ENCODE data around the gene CACNA1E. TPM values are rescaled to one million over a fixed set of nuclear protein-coding genes. Genes with fewer than 3 reads are reported as not detected.

CACNA1E gene
- total RNA-seq, 4 donors from 2014 or later, result 0.09 to 0.19 TPM; not detected in 2

DNA sequence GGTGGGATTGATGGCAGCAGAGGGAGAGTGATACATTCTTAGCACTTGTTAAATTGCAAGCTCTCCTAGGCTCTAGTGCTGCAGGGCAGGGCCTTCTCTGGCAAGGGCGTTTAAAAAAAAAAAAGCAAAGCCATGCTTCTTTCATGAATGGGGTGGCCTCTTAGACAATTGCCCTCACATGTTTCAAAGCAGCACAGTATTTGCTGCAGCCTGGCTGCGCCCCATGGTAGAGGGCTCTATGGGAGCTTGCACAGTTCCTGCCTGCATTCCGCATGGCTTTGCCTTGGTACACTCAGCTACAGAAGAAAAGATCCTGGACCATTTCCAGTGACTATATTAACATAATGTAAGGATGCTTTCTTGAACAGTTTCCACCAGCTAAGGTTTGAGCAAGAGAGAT, 311.0 kb downstream of the CACNA1E start:
- intact Hi-C loops (cut with DNase I), result no loop called here
- H3K4me3 ChIP-seq, result no peak overlapping the region
- 38 to 72% methylated on average over 3 of the region's 3 CpGs for WGBS, 2 donors
- H3K36me3 ChIP-seq, result no peaks in the 10 kb centered on the region
- no peaks in the 10 kb centered on the region for H3K4me1 ChIP-seq
- TF ChIP-seq, protein P1, sequence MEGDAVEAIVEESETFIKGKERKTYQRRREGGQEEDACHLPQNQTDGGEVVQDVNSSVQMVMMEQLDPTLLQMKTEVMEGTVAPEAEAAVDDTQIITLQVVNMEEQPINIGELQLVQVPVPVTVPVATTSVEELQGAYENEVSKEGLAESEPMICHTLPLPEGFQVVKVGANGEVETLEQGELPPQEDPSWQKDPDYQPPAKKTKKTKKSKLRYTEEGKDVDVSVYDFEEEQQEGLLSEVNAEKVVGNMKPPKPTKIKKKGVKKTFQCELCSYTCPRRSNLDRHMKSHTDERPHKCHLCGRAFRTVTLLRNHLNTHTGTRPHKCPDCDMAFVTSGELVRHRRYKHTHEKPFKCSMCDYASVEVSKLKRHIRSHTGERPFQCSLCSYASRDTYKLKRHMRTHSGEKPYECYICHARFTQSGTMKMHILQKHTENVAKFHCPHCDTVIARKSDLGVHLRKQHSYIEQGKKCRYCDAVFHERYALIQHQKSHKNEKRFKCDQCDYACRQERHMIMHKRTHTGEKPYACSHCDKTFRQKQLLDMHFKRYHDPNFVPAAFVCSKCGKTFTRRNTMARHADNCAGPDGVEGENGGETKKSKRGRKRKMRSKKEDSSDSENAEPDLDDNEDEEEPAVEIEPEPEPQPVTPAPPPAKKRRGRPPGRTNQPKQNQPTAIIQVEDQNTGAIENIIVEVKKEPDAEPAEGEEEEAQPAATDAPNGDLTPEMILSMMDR (IDR thresholded peaks at IDR 0.05), result no peak
- no peak for TF ChIP-seq POLR2A (IDR thresholded peaks at IDR 0.05)
- H3K27ac ChIP-seq, result no peak overlapping the region
- peaks cover 0 to 7% (median 0%) of the 10 kb centered on the region in 4 donors for H3K27me3 ChIP-seq
- peaks cover 0 to 4% (median 0%) of the 10 kb centered on the region in 3 donors for H3K9me3 ChIP-seq
- DNase-seq, result no peak

DNA sequence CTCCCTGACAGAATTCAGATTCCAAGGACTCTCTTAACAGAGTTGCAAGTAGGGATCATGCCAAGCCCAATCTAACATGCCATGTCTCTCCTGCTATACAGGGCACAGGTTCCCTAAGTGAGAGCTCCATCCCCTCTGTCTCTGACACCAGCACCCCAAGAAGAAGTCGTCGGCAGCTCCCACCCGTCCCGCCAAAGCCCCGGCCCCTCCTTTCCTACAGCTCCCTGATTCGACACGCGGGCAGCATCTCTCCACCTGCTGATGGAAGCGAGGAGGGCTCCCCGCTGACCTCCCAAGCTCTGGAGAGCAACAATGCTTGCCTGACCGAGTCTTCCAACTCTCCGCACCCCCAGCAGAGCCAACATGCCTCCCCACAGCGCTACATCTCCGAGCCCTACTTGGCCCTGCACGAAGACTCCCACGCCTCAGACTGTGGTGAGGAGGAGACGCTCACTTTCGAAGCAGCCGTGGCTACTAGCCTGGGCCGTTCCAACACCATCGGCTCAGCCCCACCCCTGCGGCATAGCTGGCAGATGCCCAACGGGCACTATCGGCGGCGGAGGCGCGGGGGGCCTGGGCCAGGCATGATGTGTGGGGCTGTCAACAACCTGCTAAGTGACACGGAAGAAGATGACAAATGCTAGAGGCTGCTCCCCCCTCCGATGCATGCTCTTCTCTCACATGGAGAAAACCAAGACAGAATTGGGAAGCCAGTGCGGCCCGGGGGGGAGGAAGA, 315.0 kb downstream of the CACNA1E start:
- Histone ChIP-seq H3K9me3 (peaks cover 0 to 4% (median 0%) of the 10 kb centered on the region in 3 donors), H3K4me1 (no peaks in the 10 kb centered on the region), H3K36me3 (no peaks in the 10 kb centered on the region), H3K27me3 (peaks cover 0 to 7% (median 0%) of the 10 kb centered on the region in 4 donors), H3K4me3 (no peak overlapping the region), H3K27ac (no peak overlapping the region)
- intact Hi-C loops (cut with DNase I), result no loop called here
- no peak for TF ChIP-seq POLR2A (IDR thresholded peaks at IDR 0.05)
- TF ChIP-seq, protein P1 (IDR thresholded peaks at IDR 0.05), result no peak
- 80 to 93% methylated on average over 7 to 19 of the region's 32 CpGs for WGBS, 2 donors
- no peak for DNase-seq

DNA sequence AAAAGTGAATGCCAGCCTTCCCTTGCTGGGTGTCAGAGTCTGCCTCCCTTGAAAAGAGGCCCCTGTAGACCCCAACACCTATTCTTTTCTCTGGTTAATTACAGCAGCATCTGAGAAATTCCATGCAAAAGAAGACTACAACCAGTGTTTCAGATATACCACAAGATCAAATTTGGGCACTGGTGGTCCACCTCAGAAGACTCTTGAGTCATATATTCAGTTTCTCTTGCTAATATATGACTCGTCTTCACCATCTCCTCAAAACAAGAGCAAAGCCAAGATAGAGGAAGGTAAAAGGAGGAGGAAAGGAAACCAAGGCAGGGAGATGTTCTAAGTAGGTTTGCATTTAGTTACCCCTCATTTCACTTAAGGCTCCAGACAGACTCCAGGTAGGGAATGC, 318.3 kb downstream of the CACNA1E start:
- Histone ChIP-seq H3K27ac (no peak overlapping the region), H3K27me3 (peaks cover 0 to 7% (median 0%) of the 10 kb centered on the region in 4 donors), H3K9me3 (no peaks in the 10 kb centered on the region), H3K4me3 (no peak overlapping the region), H3K36me3 (no peaks in the 10 kb centered on the region), H3K4me1 (no peaks in the 10 kb centered on the region)
- whole genome bisulfite sequencing, 2 donors, result 36 to 41% methylated on average over 1 of the region's 1 CpG
- no peak for DNase-seq
- intact Hi-C loops (cut with DNase I), result no loop called here
- TF ChIP-seq, protein P1 (IDR thresholded peaks at IDR 0.05), result no peak
- TF ChIP-seq POLR2A (IDR thresholded peaks at IDR 0.05), result no peak

DNA sequence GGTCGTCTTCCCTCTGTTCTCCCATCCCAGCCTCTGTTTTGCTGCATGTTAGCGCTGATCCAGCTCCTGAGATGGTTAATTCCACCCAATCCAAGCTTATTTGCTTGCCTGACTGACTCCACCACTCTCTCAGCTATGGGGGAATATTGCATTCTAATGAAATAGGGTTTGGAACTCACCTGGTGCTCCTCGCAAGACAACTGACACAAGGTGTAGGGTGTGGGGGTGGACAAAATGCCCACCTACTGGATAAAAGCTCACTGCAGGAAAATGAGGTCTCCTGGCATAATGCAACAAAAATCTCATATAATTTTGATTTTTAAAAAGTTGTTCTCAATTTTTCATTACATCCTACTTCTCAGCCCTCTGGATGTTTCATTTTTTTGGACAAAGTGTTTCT, 319.1 kb downstream of the CACNA1E start:
- Histone ChIP-seq H3K36me3 (no peaks in the 10 kb centered on the region), H3K9me3 (no peaks in the 10 kb centered on the region), H3K4me3 (no peak overlapping the region), H3K27me3 (peaks cover 0 to 7% (median 0%) of the 10 kb centered on the region in 4 donors), H3K27ac (no peak overlapping the region), H3K4me1 (no peaks in the 10 kb centered on the region)
- WGBS, 2 donors, result 75 to 79% methylated on average over 3 of the region's 3 CpGs
- TF ChIP-seq, protein P1 (IDR thresholded peaks at IDR 0.05), result no peak
- no peak for TF ChIP-seq POLR2A (IDR thresholded peaks at IDR 0.05)
- intact Hi-C loops (cut with DNase I), result no loop called here
- no peak for DNase-seq

DNA sequence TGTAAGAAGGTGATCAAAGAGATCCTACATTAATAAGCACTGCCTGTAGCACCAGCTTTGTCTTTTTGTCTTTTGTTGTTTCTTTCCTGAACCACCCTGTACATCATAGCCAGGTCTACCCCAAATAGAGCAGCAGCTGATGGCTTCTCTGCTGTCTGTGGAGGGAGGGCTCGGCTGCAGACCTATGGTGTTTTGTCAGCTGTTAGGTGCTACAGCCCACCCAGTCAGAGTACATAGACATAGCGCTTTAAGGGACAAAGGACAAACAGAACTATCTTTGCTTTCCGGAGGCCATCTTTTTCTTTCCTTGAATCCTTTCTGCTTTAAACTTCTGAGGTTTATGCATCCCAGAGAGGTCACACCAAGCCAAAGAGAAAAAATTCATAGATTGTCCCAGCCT, 320.1 kb downstream of the CACNA1E start:
- no peaks in the 10 kb centered on the region for H3K4me1 ChIP-seq
- no peaks in the 10 kb centered on the region for H3K9me3 ChIP-seq
- H3K27ac ChIP-seq, result no peak overlapping the region
- H3K4me3 ChIP-seq, result no peak overlapping the region
- WGBS, 2 donors, result 54 to 59% methylated on average over 3 of the region's 3 CpGs
- H3K36me3 ChIP-seq, result no peaks in the 10 kb centered on the region
- TF ChIP-seq, protein P1 (IDR thresholded peaks at IDR 0.05), result no peak
- TF ChIP-seq POLR2A (IDR thresholded peaks at IDR 0.05), result no peak
- no peak for DNase-seq
- peaks cover 0 to 3% (median 0%) of the 10 kb centered on the region in 4 donors for H3K27me3 ChIP-seq
- intact Hi-C loops (cut with DNase I), result no loop called here
